Measurements from ENCODE around the gene FHIT. TPM values are rescaled to one million over a fixed set of nuclear protein-coding genes. Genes with fewer than 3 reads are reported as not detected.

FHIT gene
- total and polyA plus RNA-seq, 2 of the 4 experiments (the other 2 are of a cell fraction): 0.07 TPM; not detected in 1

- Histone ChIP-seq H4K5ac (ENCODE audit: low read depth, low read length) (no peak overlapping the region), H4K20me1 (ENCODE audit: insufficient read depth, low read length) (no peaks in the 10 kb centered on the region), H3K27me3 (ENCODE audit: control insufficient read depth, insufficient read depth, low read length) (no peaks in the 10 kb centered on the region), H2BK5ac (ENCODE audit: low read depth, low read length, poor library complexity, severe bottlenecking) (no peak overlapping the region), H3K4ac (ENCODE audit: low read depth, low read length) (no peak overlapping the region), H2AK5ac (ENCODE audit: low read depth, low read length) (no peak overlapping the region), H3K9ac (ENCODE audit: low read depth, low read length) (no peak overlapping the region), H3K14ac (replicated peaks; ENCODE audit: low read depth, low read length) (no peak overlapping the region), H3K36me3 (ENCODE audit: control insufficient read depth, insufficient read depth, low read length) (no peaks in the 10 kb centered on the region), H2BK120ac (ENCODE audit: low read depth, low read length) (no peak overlapping the region), H2AK9ac (replicated peaks; ENCODE audit: low read depth, low read length, poor library complexity) (no peak overlapping the region), H3K9me1 (ENCODE audit: insufficient read depth, low read length) (no peaks in the 10 kb centered on the region), H4K8ac (ENCODE audit: low read depth in 2 of 2, low read length in 2 of 2) (no peak overlapping the region), H3K56ac (ENCODE audit: extremely low read depth, insufficient read depth, low read length) (no peak overlapping the region), H3K23ac (ENCODE audit: low read depth, low read length) (no peak overlapping the region), H3K79me1 (ENCODE audit: low read depth in 1 of 2, low read length in 2 of 2) (no peaks in the 10 kb centered on the region), H3K18ac (ENCODE audit: low read depth, low read length) (no peak overlapping the region), H3K9me3 (ENCODE audit: control insufficient read depth, insufficient read depth, low read length) (no peaks in the 10 kb centered on the region), H3K4me3 (ENCODE audit: insufficient read depth, low read depth, low read length) (no peak overlapping the region), H2BK20ac (ENCODE audit: low read depth, low read length) (no peak overlapping the region), H3K4me1 (ENCODE audit: control insufficient read depth, insufficient read depth, low read length) (no peaks in the 10 kb centered on the region), H2AFZ (replicated peaks; ENCODE audit: low read length, poor library complexity) (no peak overlapping the region), H3K4me2 (ENCODE audit: low read depth, low read length) (no peak overlapping the region), H2BK15ac (ENCODE audit: low read depth, low read length) (no peak overlapping the region), H4K91ac (ENCODE audit: insufficient read depth, low read depth, low read length) (no peak overlapping the region), H3K27ac (ENCODE audit: insufficient read depth, low read length) (no peak overlapping the region)
- BruUV-seq (replicated peaks): no TSS peak
- dilution Hi-C loops (cut with HindIII; ENCODE audit: low sequenced_read_pairs, unreplicated experiment): no loop called here
- intact Hi-C loops (cut with micrococcal nuclease): no loop called here
- ChIA-PET CTCF (no interaction called here), POLR2A (ENCODE audit: unreplicated experiment) (no interaction called here)
- in situ Hi-C loops (cut with MboI; ENCODE audit: low sequenced_read_pairs): no loop called here
- TF ChIP-seq MAZ (IDR thresholded peaks at IDR 0.05; ENCODE audit: borderline replicate concordance, low read depth, low read length): no peak
- TF ChIP-seq SMC3 (IDR thresholded peaks at IDR 0.05; ENCODE audit: low read depth, low read length): no peak
- TF ChIP-seq POLR2A (IDR thresholded peaks at IDR 0.05; ENCODE audit: low read depth, low read length): no peak
- TF ChIP-seq CEBPB (IDR thresholded peaks at IDR 0.05; ENCODE audit: low read depth, low read length): no peak
- TF ChIP-seq RAD21 (IDR thresholded peaks at IDR 0.05; ENCODE audit: low read length): no peak
- no peak for TF ChIP-seq ELK1 (IDR thresholded peaks at IDR 0.05; ENCODE audit: borderline replicate concordance, low read depth, low read length)
- no CpG with 5 or more reads among the region's 5 CpGs for WGBS, 2 experiments (ENCODE audit: extremely low coverage in 2 of 2, insufficient read length in 1 of 2)
- ATAC-seq (ENCODE audit: low read depth) (no peak), DNase-seq (no peak)
Measured at GRCh38 chr3:60079076-60079475, 1172.2 kb downstream of the FHIT start.
